ENCODE results near the gene RPAIN. TPM values are rescaled to one million over a fixed set of nuclear protein-coding genes. Genes with fewer than 3 reads are reported as not detected.

RPAIN gene
- total and polyA plus RNA-seq, 12 donors, result 22.6 to 47.0 (median 29.8) TPM

GRCh38 chr17:5468075-5468473, 48.1 kb downstream of the RPAIN start:
- Histone ChIP-seq H3K4me1 (peaks cover 0 to 26% (median 22%) of the 10 kb centered on the region in 9 donors), H3K27ac (peak overlapping the region in 8 of 10 donors; percentile 81 to 87 (median 83)), H3K27me3 (no peaks in the 10 kb centered on the region), H3K36me3 (peaks cover 0 to 23% (median 4%) of the 10 kb centered on the region in 9 donors), H3K4me3 (peak overlapping the region; percentile 68 to 98 (median 88)), H3K9me3 (no peaks in the 10 kb centered on the region)
- DNase-seq (no peak), ATAC-seq (peak in 6 of 8 donors; percentile 8 to 44 (median 12))
- WGBS, 2 donors, result 1% methylated on average over 17 of the region's 17 CpGs
- intact Hi-C loops (cut with DNase I), result no loop called here
- no peak for TF ChIP-seq CTCF (IDR thresholded peaks at IDR 0.05)

- TF ChIP-seq CTCF (IDR thresholded peaks at IDR 0.05), result no peak
- no peak overlapping the region for H3K27ac ChIP-seq
- no peaks in the 10 kb centered on the region for H3K27me3 ChIP-seq
- ATAC-seq (no peak), DNase-seq (no peak)
- H3K4me1 ChIP-seq, result peaks cover 0 to 13% (median 10%) of the 10 kb centered on the region in 9 donors
- no peaks in the 10 kb centered on the region for H3K9me3 ChIP-seq
- peaks cover 0 to 68% (median 33%) of the 10 kb centered on the region in 9 donors for H3K36me3 ChIP-seq
- 87 to 92% methylated on average over 3 of the region's 3 CpGs for WGBS, 2 donors
- H3K4me3 ChIP-seq, result no peak overlapping the region
- intact Hi-C loops (cut with DNase I), result no loop called here
Observed at GRCh38 chr17:5472511-5472910, 52.5 kb downstream of the RPAIN start.

- Histone ChIP-seq H3K4me1 (peaks cover 0 to 7% (median 4%) of the 10 kb centered on the region in 9 donors), H3K4me3 (no peak overlapping the region), H3K27ac (no peak overlapping the region), H3K9me3 (peaks cover 0 to 4% (median 0%) of the 10 kb centered on the region in 11 donors), H3K36me3 (peaks cover 4 to 81% (median 45%) of the 10 kb centered on the region in 9 donors), H3K27me3 (no peaks in the 10 kb centered on the region)
- DNase-seq, result no peak
- whole genome bisulfite sequencing, 2 donors, result 92 to 93% methylated on average over 2 of the region's 2 CpGs
- no peak for TF ChIP-seq CTCF (IDR thresholded peaks at IDR 0.05)
- ATAC-seq, result no peak
- intact Hi-C loops (cut with DNase I), result no loop called here
Observed at GRCh38 chr17:5473906-5474305, 53.9 kb downstream of the RPAIN start.

GRCh38 chr17:5478992-5479391, 59.0 kb downstream of the RPAIN start:
- 91 to 97% methylated on average over 4 of the region's 4 CpGs for WGBS, 2 donors
- H3K36me3 ChIP-seq, result peaks cover 4 to 100% (median 50%) of the 10 kb centered on the region in 9 donors
- TF ChIP-seq CTCF (IDR thresholded peaks at IDR 0.05), result no peak
- no peak overlapping the region for H3K27ac ChIP-seq
- H3K27me3 ChIP-seq, result no peaks in the 10 kb centered on the region
- no peak for ATAC-seq
- no peak overlapping the region for H3K4me3 ChIP-seq
- peaks cover 0 to 4% (median 0%) of the 10 kb centered on the region in 11 donors for H3K9me3 ChIP-seq
- intact Hi-C loops (cut with DNase I), result no loop called here
- peaks cover 0 to 10% (median 0%) of the 10 kb centered on the region in 9 donors for H3K4me1 ChIP-seq
- no peak for DNase-seq
